BLaER1 (cell line): Measurements from ENCODE around the gene RASL10A.

Source experiments
- H3K27ac ChIP-seq: shearing (Covaris generic); formaldehyde crosslinking; 2 replicates; pipeline ENCODE4 v1.8.1; 2022
- H3K27me3 ChIP-seq: shearing (Covaris generic); formaldehyde crosslinking; 2 replicates; pipeline ENCODE4 v1.8.1; 2022
- H3K36me3 ChIP-seq: shearing (Covaris generic); formaldehyde crosslinking; 2 replicates; pipeline ENCODE4 v1.8.1; 2022
- H3K4me1 ChIP-seq: shearing (Covaris generic); formaldehyde crosslinking; 2 replicates; pipeline ENCODE4 v1.8.1; 2022
- H3K4me2 ChIP-seq: shearing (Covaris generic); formaldehyde crosslinking; 2 replicates; pipeline ENCODE4 v1.8.1; 2022
- H3K4me3 ChIP-seq: shearing (Covaris generic); formaldehyde crosslinking; 2 replicates; pipeline ENCODE4 v1.8.1; 2022
- H3K9ac ChIP-seq: shearing (Covaris generic); formaldehyde crosslinking; 2 replicates; pipeline ENCODE4 v1.8.1; 2022
- H3K9me3 ChIP-seq: shearing (Covaris generic); formaldehyde crosslinking; 2 replicates; pipeline ENCODE4 v1.8.1; 2022
- H4K20me1 ChIP-seq: shearing (Covaris generic); formaldehyde crosslinking; 2 replicates; pipeline ENCODE4 v1.8.1; 2022
- Cebpa-rat ChIP-seq: shearing (Covaris generic); IDR thresholded peaks from 2 replicates; pipeline ENCODE4 v1.8.1; 2022

The RASL10A gene

GRCh38 chr22:29309332-29310064 lies 6.0 kb downstream of the RASL10A start:
- no peaks in the 10 kb centered on the region for H3K36me3 ChIP-seq
- H4K20me1 ChIP-seq: peaks cover 40% of the 10 kb centered on the region
- H3K27me3 ChIP-seq: peaks cover 67% of the 10 kb centered on the region
- TF ChIP-seq Cebpa-rat: no peak
- peak overlapping the region; percentile 71 for H3K4me2 ChIP-seq
- no peak overlapping the region for H3K27ac ChIP-seq
- no peak overlapping the region for H3K4me3 ChIP-seq
- H3K4me1 ChIP-seq: peaks cover 55% of the 10 kb centered on the region
- H3K9me3 ChIP-seq: no peaks in the 10 kb centered on the region
- no peak overlapping the region for H3K9ac ChIP-seq

GRCh38 chr22:29308791-29309262 lies 6.7 kb downstream of the RASL10A start:
- Histone ChIP-seq H3K4me3 (no peak overlapping the region), H3K9ac (no peak overlapping the region), H3K9me3 (no peaks in the 10 kb centered on the region), H3K27me3 (peaks cover 60% of the 10 kb centered on the region), H4K20me1 (peaks cover 34% of the 10 kb centered on the region), H3K4me2 (peak overlapping the region; percentile 71), H3K36me3 (no peaks in the 10 kb centered on the region), H3K27ac (no peak overlapping the region), H3K4me1 (peaks cover 61% of the 10 kb centered on the region)
- no peak for TF ChIP-seq Cebpa-rat

- H3K9me3 ChIP-seq: no peaks in the 10 kb centered on the region
- no peak for TF ChIP-seq Cebpa-rat
- no peaks in the 10 kb centered on the region for H3K36me3 ChIP-seq
- H3K27ac ChIP-seq: no peak overlapping the region
- H4K20me1 ChIP-seq: peaks cover 30% of the 10 kb centered on the region
- no peak overlapping the region for H3K4me3 ChIP-seq
- peak overlapping the region; percentile 71 for H3K4me2 ChIP-seq
- H3K9ac ChIP-seq: no peak overlapping the region
- H3K27me3 ChIP-seq: peaks cover 55% of the 10 kb centered on the region
- H3K4me1 ChIP-seq: peaks cover 67% of the 10 kb centered on the region
Measured at GRCh38 chr22:29308148-29308790, 7.2 kb downstream of the RASL10A start.

- Histone ChIP-seq H3K4me1 (peaks cover 73% of the 10 kb centered on the region), H3K4me3 (no peak overlapping the region; the same call in 1 of the 2 replicates), H4K20me1 (peaks cover 31% of the 10 kb centered on the region), H3K27me3 (peaks cover 49% of the 10 kb centered on the region), H3K9ac (no peak overlapping the region), H3K36me3 (no peaks in the 10 kb centered on the region), H3K4me2 (peak overlapping the region; percentile 100), H3K9me3 (no peaks in the 10 kb centered on the region), H3K27ac (no peak overlapping the region)
- no peak for TF ChIP-seq Cebpa-rat
Measured at GRCh38 chr22:29307596-29308147, 7.8 kb downstream of the RASL10A start.

GRCh38 chr22:29306835-29307595 lies 8.5 kb downstream of the RASL10A start:
- peaks cover 37% of the 10 kb centered on the region for H4K20me1 ChIP-seq
- H3K27ac ChIP-seq: peak overlapping the region; percentile 46; the same call in 1 of the 2 replicates
- TF ChIP-seq Cebpa-rat: no peak
- peaks cover 80% of the 10 kb centered on the region for H3K4me1 ChIP-seq
- H3K27me3 ChIP-seq: peaks cover 42% of the 10 kb centered on the region
- no peaks in the 10 kb centered on the region for H3K9me3 ChIP-seq
- no peaks in the 10 kb centered on the region for H3K36me3 ChIP-seq
- H3K9ac ChIP-seq: peak overlapping the region; percentile 71
- H3K4me3 ChIP-seq: peak overlapping the region; percentile 73
- H3K4me2 ChIP-seq: peak overlapping the region; percentile 100

- H4K20me1 ChIP-seq: peaks cover 44% of the 10 kb centered on the region
- H3K4me2 ChIP-seq: peak within 1 kb of the TSS; percentile 100
- peak within 1 kb of the TSS; percentile 73 for H3K4me3 ChIP-seq
- H3K9me3 ChIP-seq: no peaks in the 10 kb centered on the region
- peak within 1 kb of the TSS; percentile 71 for H3K9ac ChIP-seq
- peaks cover 6% of the 10 kb centered on the region; the same call in 1 of the 2 replicates for H3K36me3 ChIP-seq
- H3K27me3 ChIP-seq: peaks cover 39% of the 10 kb centered on the region
- H3K27ac ChIP-seq: peak within 1 kb of the TSS; percentile 46; the same call in 1 of the 2 replicates
- no peak for TF ChIP-seq Cebpa-rat
- H3K4me1 ChIP-seq: peaks cover 80% of the 10 kb centered on the region
Measured at GRCh38 chr22:29306175-29306834, 9.2 kb downstream of the RASL10A start, which contains the start of gene GAS2L1. GAS2L1 (plus strand) TSS chr22:29306650; CDS start chr22:29308106, 1,456 bp downstream.

GRCh38 chr22:29305836-29306174 lies 9.7 kb downstream of the RASL10A start:
- H3K4me2 ChIP-seq: peak overlapping the region; percentile 100
- peak overlapping the region; percentile 73; the same call in 1 of the 2 replicates for H3K4me3 ChIP-seq
- H3K9ac ChIP-seq: no peak overlapping the region
- TF ChIP-seq Cebpa-rat: no peak
- no peaks in the 10 kb centered on the region for H3K9me3 ChIP-seq
- peaks cover 49% of the 10 kb centered on the region for H4K20me1 ChIP-seq
- H3K36me3 ChIP-seq: peaks cover 10% of the 10 kb centered on the region
- peaks cover 39% of the 10 kb centered on the region for H3K27me3 ChIP-seq
- no peak overlapping the region for H3K27ac ChIP-seq
- H3K4me1 ChIP-seq: peaks cover 75% of the 10 kb centered on the region

- H3K4me1 ChIP-seq: peaks cover 50% of the 10 kb centered on the region
- H3K4me2 ChIP-seq: peak overlapping the region; percentile 100
- TF ChIP-seq Cebpa-rat: no peak
- H3K4me3 ChIP-seq: no peak overlapping the region
- peaks cover 23% of the 10 kb centered on the region for H3K27me3 ChIP-seq
- H4K20me1 ChIP-seq: peaks cover 63% of the 10 kb centered on the region
- H3K9me3 ChIP-seq: no peaks in the 10 kb centered on the region
- H3K36me3 ChIP-seq: peaks cover 40% of the 10 kb centered on the region
- H3K9ac ChIP-seq: no peak overlapping the region
- peak overlapping the region; percentile 15; the same call in 1 of the 2 replicates for H3K27ac ChIP-seq
Measured at GRCh38 chr22:29302681-29303465, 12.6 kb downstream of the RASL10A start.
